Measurements from ENCODE around the gene GLS2. TPM values are rescaled to one million over a fixed set of nuclear protein-coding genes. Genes with fewer than 3 reads are reported as not detected.

The GLS2 gene
- 0.18 TPM in 1 of 2 replicates, not detected in the other for total RNA-seq

DNA sequence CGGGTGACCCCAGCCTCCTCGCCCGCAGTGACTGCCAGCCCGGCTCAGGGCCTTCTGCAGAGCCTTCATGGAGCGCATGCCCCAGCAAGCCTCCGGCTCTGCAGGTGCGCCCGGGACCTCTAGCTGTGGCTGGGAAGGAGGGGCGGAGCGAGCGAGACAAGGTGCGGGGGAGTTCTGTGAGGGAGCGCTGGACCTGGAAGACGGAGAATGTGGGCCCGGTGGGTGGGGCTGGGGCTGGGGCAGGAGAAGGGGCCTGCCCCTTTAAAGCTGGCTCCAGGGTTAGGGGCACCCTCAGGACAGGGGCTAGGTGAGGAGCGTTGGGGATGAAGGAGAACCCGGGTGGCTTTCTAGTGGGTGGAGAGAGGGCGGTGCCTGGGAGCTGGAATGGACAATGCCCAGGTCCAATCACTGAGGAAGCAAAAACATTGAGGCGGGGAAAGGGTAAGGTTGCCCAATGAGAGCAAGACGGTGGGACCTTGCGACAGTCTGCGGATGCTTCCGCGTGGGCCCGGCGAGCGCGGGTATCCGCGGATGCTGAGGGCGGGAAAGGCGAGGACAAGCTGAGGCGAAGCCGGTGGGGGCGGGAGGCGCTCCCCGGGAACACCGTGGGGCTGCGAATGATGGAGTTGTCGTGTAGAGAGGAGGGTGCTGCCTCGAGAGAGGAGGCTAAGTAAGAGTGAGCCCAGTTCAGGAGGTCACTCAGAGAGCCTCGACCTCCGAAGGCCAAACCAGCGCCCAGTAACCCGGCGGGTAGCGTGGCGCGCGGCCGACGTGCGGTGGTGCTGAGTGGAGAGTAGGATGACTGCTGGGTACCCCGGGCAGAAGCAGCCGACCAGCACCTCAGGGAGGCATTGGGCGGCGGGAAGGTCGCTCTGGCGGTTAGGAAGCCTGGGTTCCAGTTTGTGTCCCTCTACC, at the start of gene GLS2:
Gene GLS2 (minus strand): TSS at position 121 of the 915 bp plus-strand sequence. CDS start 43 bp downstream, at position 78.

GRCh38 chr12:56521590-56522371, 33.8 kb upstream of the GLS2 start, which contains the start of gene RBMS2:
Gene RBMS2 (plus strand): TSS chr12:56521820. CDS start chr12:56522024, 204 bp downstream.

GRCh38 chr12:56468216-56469006, 19.6 kb downstream of the GLS2 start, which contains the start of gene SPRYD4:
Gene SPRYD4 (plus strand): TSS chr12:56468578. CDS start chr12:56468592, 14 bp downstream.

DNA sequence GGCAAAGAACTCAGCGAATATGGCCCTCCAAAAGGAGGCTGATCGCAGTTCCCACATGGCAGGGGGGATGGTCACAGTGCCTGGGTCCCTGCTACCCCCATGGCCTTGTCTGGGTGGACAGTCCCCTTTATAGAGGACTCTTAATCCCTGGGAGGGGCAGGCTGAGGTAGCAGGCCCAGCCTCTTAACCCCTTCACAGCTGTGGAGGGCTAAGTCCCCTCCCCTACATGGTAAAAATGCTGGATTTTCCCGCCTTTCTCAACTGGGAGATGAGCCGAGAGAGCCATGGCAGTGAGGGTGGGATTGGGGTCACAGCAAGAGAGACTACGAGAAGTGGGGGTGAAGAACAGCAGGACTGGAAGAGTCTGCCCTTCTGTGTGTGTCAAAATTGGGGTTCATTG, 33.4 kb downstream of the GLS2 start, which contains the start of gene MIP:
Gene MIP (minus strand): TSS at position 101 of the 400 bp plus-strand sequence. CDS start 44 bp downstream, at position 57.

DNA sequence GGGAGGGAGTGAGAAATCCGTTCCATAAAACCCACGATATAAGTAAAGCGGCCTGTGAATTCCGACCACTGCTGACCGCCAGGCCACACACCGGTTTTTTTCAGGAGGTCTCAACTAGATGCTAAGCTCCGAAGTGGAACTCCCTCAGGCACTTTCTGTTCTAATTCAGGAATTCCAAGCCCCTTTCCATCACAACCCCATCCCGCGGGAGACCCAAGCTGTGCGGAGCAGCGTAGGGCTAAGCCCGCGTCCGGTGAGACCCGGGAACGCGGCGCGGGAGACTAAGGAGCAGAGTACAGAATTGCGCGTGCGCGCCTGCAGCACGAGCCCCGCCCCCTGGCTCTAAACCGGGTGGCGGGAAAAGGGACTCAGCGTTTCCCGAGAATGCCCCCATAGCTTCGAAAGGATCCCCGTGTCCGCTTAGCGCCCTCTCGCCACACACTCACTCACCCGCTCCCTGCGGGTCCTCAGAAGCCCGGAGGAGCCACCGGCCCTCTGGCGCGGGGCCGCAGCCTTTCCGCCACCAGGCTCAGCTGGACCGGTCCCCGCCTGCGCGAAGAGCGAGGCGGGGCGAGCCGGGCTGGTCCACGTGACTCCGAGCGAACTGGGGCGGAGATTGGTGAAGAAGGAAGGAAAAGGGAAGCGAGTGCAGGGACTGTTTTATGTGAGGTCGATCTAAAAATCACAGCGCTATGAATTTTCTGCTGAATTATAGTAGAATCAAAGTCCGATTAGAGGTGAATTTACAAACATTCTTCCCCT, 38.9 kb downstream of the GLS2 start, which contains the start of gene TIMELESS:
Gene TIMELESS (minus strand): TSS at position 567 of the 762 bp plus-strand sequence. CDS start 15,256 bp downstream, outside the sequence.

Other genes starting within 250 kb of the GLS2 start
- gene ANKRD52, start 229.8 kb downstream of the GLS2 start, total RNA-seq = 25.8 and 46.2 TPM in 2 replicates
- gene COQ10A, start 221.2 kb downstream of the GLS2 start, total RNA-seq = 7.1 and 13.4 TPM in 2 replicates
- gene CS, start 187.8 kb downstream of the GLS2 start, total RNA-seq = 62.4 and 198 TPM in 2 replicates
- gene CNPY2, start 172.2 kb downstream of the GLS2 start, total RNA-seq = 97.3 and 152 TPM in 2 replicates
- 15.7 and 22.2 TPM in 2 replicates for gene PAN2, start 154.2 kb downstream of the GLS2 start, total RNA-seq
- gene IL23A, start 149.3 kb downstream of the GLS2 start, total RNA-seq = not detected in 2 replicates
- gene STAT2, start 128.1 kb downstream of the GLS2 start, total RNA-seq = 173 and 265 TPM in 2 replicates
- gene APOF, start 125.3 kb downstream of the GLS2 start, total RNA-seq = not detected in 2 replicates
- gene TIMELESS, start 38.7 kb downstream of the GLS2 start, total RNA-seq = 3.6 and 9.3 TPM in 2 replicates
- gene MIP, start 33.5 kb downstream of the GLS2 start, total RNA-seq = not detected in 2 replicates
- 1.2 and 1.4 TPM in 2 replicates for gene SPRYD4, start 19.6 kb downstream of the GLS2 start, total RNA-seq
- gene RBMS2, start 33.7 kb upstream of the GLS2 start, total RNA-seq = 12.5 and 18.4 TPM in 2 replicates
- 14.0 and 36.8 TPM in 2 replicates for gene BAZ2A, start 142.2 kb upstream of the GLS2 start, total RNA-seq
- gene ATP5F1B, start 157.8 kb upstream of the GLS2 start, total RNA-seq = 384 and 483 TPM in 2 replicates
- gene PTGES3, start 200.1 kb upstream of the GLS2 start, total RNA-seq = 70.7 and 102 TPM in 2 replicates
- 802 and 1,064 TPM in 2 replicates for gene NACA, start 237.1 kb upstream of the GLS2 start, total RNA-seq